Measurements from ENCODE around the gene VILL. TPM values are rescaled to one million over a fixed set of nuclear protein-coding genes. Genes with fewer than 3 reads are reported as not detected.

VILL gene
- total RNA-seq, 1 experiment from 2014 or later: 1.2 TPM

GRCh38 chr3:38008971-38009580, 18.5 kb downstream of the VILL start (continued):
- TF ChIP-seq ZBTB33 (IDR thresholded peaks at IDR 0.05; ENCODE audit: extremely low read depth, insufficient replicate concordance, low read length): no peak
- TF ChIP-seq JUND (IDR thresholded peaks at IDR 0.05): no peak
- TF ChIP-seq CBX3 (IDR thresholded peaks at IDR 0.05; ENCODE audit: low read depth): no peak
- no peak for TF ChIP-seq MAX (IDR thresholded peaks at IDR 0.05)
- TF ChIP-seq ZNF274 (IDR thresholded peaks at IDR 0.05; ENCODE audit: low read depth, low read length): no peak
- TF ChIP-seq POLR2AphosphoS5 (IDR thresholded peaks at IDR 0.05; ENCODE audit: low read depth, low read length): no peak
- TF ChIP-seq YY1 (IDR thresholded peaks at IDR 0.05; ENCODE audit: extremely low read depth, insufficient replicate concordance, low read depth, low read length): no peak
- no peak for TF ChIP-seq POLR2A (IDR thresholded peaks at IDR 0.05; ENCODE audit: borderline replicate concordance, extremely low read depth, insufficient read depth, insufficient read length)
- TF ChIP-seq SRF (IDR thresholded peaks at IDR 0.05; ENCODE audit: low read depth): no peak

- no peaks in the 10 kb centered on the region for H3K9me2 ChIP-seq (ENCODE audit: insufficient read depth)
- no peaks in the 10 kb centered on the region for H4K20me1 ChIP-seq (ENCODE audit: insufficient read depth)
- POLR2A ChIA-PET: no interaction called here
- H3K27ac ChIP-seq (ENCODE audit: low read depth, low read length): no peak overlapping the region
- intact Hi-C loops (cut with micrococcal nuclease): no loop called here
- H2AFZ ChIP-seq (ENCODE audit: low read depth, low read length, poor library complexity, severe bottlenecking): no peak overlapping the region
- ATAC-seq (no peak), DNase-seq (ENCODE audit: low read depth, low spot score) (no peak)
- BruUV-seq (replicated peaks): no TSS peak
- no peak overlapping the region for H3K4me2 ChIP-seq (ENCODE audit: low read length)
- no peaks in the 10 kb centered on the region for H3K9me3 ChIP-seq (ENCODE audit: control insufficient read depth in 1 of 2, insufficient read depth in 1 of 2, low read depth in 1 of 2, low read length in 2 of 2)
- H3K27me3 ChIP-seq (ENCODE audit: insufficient read depth, low read length): no peaks in the 10 kb centered on the region
- CTCF ChIA-PET: no interaction called here
- H3K79me2 ChIP-seq (ENCODE audit: insufficient read depth, low read length): no peaks in the 10 kb centered on the region
- RAD21 ChIA-PET (ENCODE audit: low non-redundant PET in 1 of 2, low total read pairs in 2 of 2, uncharacterized antibody in 2 of 2, unreplicated experiment in 2 of 2): no interaction called here
- H3K4me1 ChIP-seq (ENCODE audit: control insufficient read depth in 1 of 2, insufficient read depth in 2 of 2, low read length in 2 of 2): peaks cover 0 to 8% of the 10 kb centered on the region in 2 experiments; a peak in 1 of 4 replicates
- H3K36me3 ChIP-seq (ENCODE audit: control insufficient read depth in 1 of 2, insufficient read depth in 2 of 2, low read length in 2 of 2): no peaks in the 10 kb centered on the region
- no peak overlapping the region for H3K9ac ChIP-seq (ENCODE audit: low read length)
- no peak overlapping the region for H3K4me3 ChIP-seq (replicated peaks in 1 of 2; ENCODE audit: low read depth in 1 of 2, low read length in 2 of 2)
- TF ChIP-seq RAD21 (IDR thresholded peaks at IDR 0.05; ENCODE audit: low read depth) (no peak), ZBTB33 (IDR thresholded peaks at IDR 0.05; ENCODE audit: extremely low read depth, insufficient replicate concordance, low read length) (no peak), REST (IDR thresholded peaks at IDR 0.05; ENCODE audit: low read depth) (no peak), EGR1 (IDR thresholded peaks at IDR 0.05; ENCODE audit: low read depth) (no peak), POLR2A (IDR thresholded peaks at IDR 0.05; ENCODE audit: borderline replicate concordance, extremely low read depth, insufficient read depth, insufficient read length) (no peak), YY1 (IDR thresholded peaks at IDR 0.05; ENCODE audit: extremely low read depth, insufficient replicate concordance, low read depth, low read length) (no peak), JUND (IDR thresholded peaks at IDR 0.05) (no peak), POLR2AphosphoS5 (IDR thresholded peaks at IDR 0.05; ENCODE audit: low read depth, low read length) (no peak), CBX3 (IDR thresholded peaks at IDR 0.05; ENCODE audit: low read depth) (no peak), EZH2phosphoT487 (IDR thresholded peaks at IDR 0.05; ENCODE audit: borderline replicate concordance) (no peak), SIN3A (IDR thresholded peaks at IDR 0.05; ENCODE audit: low read depth) (no peak)
Observed at GRCh38 chr3:38009807-38010591, 19.4 kb downstream of the VILL start.
